GM19455 (cell line): ENCODE results near the gene DDX25.
"Not testable (repeated sequence)": the region's sequence is repeated elsewhere in the genome, so short reads cannot be mapped to it uniquely, and the experiment has no call there.

Experiments used
- ATAC-seq: cut with Tn5 transposase; IDR thresholded peaks from one replicate; pipeline ENCODE4 v1.9.1; 2021; ENCODE audit not compliant: unreplicated experiment

The DDX25 gene

GRCh38 chr11:125903711-125904659, at the start of gene DDX25:
DDX25 (plus strand) TSS chr11:125904508; CDS start chr11:125904518, 10 bp downstream.
- no peak for ATAC-seq

- ATAC-seq, result not testable (repeated sequence)
Observed at GRCh38 chr11:125857670-125858069, 46.6 kb upstream of the DDX25 start.

DNA sequence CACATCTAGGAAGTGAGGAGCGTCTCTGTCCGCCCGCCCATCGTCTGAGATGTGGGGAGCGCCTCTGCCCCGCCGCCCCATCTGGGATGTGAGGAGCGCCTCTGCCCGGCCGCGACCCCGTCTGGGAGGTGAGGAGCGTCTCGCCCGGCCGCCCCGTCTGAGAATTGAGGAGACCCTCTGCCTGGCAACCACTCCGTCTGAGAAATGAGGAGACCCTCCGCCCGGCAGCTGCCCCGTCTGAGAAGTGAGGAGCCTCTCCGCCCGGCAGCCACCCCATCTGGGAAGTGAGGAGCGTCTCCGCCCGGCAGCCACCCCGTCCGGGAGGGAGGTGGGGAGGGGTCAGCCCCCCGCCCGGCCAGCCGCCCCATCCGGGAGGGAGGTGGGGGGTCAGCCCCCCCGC, 41.5 kb upstream of the DDX25 start:
- not testable (repeated sequence) for ATAC-seq

- not testable (repeated sequence) for ATAC-seq
Observed at GRCh38 chr11:125865354-125865753, 39.0 kb upstream of the DDX25 start.

DNA sequence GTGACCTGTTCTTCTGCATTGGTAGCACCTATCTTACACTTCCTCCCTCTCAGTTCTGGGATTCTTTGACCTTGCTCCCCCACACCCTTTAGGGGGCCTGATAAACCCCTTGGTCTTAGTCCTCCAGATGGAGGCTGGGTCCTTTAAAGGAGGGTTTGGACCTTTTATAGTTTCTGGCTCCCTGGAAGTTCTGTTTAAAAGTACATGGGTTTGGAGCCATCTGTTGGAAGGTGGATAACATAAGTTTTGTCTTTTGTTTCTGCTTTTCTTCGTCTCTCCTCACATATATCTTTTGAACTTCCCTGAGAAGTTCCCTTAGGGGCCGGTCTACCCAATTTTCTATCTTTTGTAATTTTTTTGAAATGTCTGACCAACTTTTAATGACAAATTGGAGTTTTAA, 34.8 kb upstream of the DDX25 start:
- ATAC-seq, result no peak

GRCh38 chr11:125871391-125872137, 32.7 kb upstream of the DDX25 start:
- ATAC-seq, result no peak

GRCh38 chr11:125872138-125872491, 32.2 kb upstream of the DDX25 start:
- ATAC-seq, result no peak

GRCh38 chr11:125873881-125874555, 30.3 kb upstream of the DDX25 start:
- peak; percentile 21 for ATAC-seq

DNA sequence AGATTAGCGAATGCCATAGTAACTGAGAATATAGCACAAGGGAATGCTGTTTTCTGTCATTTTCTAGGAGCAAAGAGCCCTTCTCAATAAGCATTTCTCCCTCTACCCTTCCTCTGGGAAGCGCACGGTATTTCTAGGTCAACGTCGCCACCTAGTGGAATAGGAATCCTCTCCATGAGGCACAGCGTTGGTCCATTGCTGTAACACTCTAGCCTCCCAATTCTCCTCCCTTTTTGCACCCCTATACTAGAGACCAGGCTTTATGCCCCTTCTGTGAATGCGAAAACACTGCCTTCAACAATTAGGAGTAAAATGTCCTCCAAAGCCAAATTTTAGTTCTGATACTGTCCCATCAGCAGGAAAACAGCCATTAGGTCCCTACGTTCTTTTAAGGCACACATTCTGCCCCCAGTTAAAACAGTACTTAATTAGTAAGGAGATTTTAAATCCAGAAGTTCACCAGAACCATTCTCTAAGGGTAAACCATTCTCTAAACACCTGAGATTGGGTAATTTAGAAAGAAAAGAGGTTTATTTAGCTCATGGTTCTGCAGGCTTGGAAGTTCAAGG, 29.7 kb upstream of the DDX25 start:
- ATAC-seq, result peak; percentile 92

DNA sequence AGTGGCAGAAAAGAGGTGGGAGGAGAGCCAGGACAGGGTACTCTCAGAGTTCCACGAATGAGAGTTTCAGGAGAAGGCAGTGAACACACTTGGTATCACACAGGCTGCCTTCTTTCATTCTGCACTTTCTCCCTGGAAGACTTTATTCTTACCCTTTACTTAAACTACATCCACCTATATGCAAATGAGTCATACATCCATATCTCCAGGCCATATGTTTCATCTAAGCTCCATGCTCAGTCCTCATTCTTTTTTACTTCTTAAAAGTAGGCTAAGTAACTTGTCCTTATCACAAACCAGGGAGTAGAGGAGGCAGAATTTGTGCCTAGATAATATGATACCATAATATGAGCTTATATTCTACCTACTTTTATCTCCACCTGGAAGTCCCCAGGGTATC, 23.0 kb upstream of the DDX25 start:
- ATAC-seq, result no peak

GRCh38 chr11:125883375-125883774, 20.9 kb upstream of the DDX25 start:
- ATAC-seq, result no peak

DNA sequence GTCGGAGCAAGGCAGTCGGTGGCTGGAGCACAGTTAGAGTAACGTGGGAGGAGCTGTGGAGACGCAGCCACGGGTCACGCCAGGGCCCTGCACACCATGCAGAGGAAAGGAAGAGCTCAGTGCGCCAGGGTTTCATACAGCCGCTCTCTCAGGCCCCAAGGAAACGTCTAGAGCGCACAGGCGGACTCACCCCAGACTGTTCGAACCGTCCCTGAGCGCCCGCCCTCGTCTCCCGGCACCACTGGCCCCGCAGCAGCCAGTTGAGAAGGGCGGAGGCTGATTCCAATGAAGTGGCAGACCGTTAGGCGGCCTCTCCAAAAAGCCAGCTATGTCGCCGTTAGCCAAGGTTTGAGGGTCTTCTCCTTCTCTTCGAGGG, 17.3 kb upstream of the DDX25 start:
- peak; percentile 41 for ATAC-seq

GRCh38 chr11:125887373-125888324, 16.7 kb upstream of the DDX25 start, which contains the start of gene HYLS1:
HYLS1 (plus strand) TSS chr11:125887668; CDS start chr11:125899369, 11,701 bp downstream.
- peak; percentile 86 for ATAC-seq

GRCh38 chr11:125890447-125891100, 13.7 kb upstream of the DDX25 start:
- ATAC-seq, result no peak

- ATAC-seq, result no peak
Observed at GRCh38 chr11:125892071-125892470, 12.2 kb upstream of the DDX25 start.

DNA sequence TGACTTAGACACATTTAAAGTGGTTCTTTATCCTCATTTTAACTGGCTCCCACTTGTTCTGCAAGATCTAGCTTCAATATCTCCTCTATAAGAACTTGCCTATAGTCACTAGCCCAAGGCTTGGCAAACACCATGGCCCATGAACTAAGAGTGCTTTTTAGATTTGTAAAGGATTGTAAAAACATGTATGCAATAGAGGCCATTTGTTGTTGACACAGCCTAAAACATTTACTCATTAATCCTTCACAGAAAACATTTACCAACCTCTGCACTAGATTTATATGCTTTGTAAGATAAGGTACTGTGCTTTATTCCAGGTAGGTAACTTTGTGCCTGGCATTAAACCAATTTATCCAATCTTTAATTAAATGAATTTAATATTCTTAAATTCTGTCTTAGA, 11.3 kb upstream of the DDX25 start:
- no peak for ATAC-seq

DNA sequence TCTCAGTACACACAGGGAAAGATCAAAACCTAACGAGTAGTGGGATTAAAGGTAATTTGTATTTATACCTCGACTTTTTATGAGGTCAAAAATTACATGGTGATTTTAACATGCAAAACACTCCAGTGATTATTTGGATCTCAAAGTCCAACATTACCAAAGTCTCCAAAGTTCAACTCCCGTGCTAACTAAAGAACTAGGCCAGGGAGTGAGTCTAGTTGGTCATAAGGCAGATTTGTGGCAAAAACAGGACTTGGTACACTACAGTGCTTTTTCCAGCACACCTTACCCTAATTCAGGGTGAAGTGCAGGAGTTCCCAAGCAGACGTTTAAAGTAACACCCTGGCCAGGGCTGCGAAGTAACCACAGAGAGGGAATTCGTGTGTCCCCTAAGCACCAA, 2.4 kb upstream of the DDX25 start:
- no peak for ATAC-seq

- no peak for ATAC-seq
Observed at GRCh38 chr11:125902277-125902926, 1.9 kb upstream of the DDX25 start.
